HG02981 (cell line): Measurements from ENCODE around the gene GPS1.

Experiments used
- ATAC-seq: cut with Tn5 transposase; IDR thresholded peaks from one replicate; pipeline ENCODE4 v1.9.1; 2021; ENCODE audit warnings: mild to moderate bottlenecking, moderate library complexity; ENCODE audit not compliant: unreplicated experiment

GPS1 gene

GRCh38 chr17:82041144-82041814, 10.4 kb upstream of the GPS1 start:
- no peak for ATAC-seq

GRCh38 chr17:82042649-82043048, 9.0 kb upstream of the GPS1 start:
- ATAC-seq = no peak

- ATAC-seq = no peak
Measured at GRCh38 chr17:82043507-82043906, 8.2 kb upstream of the GPS1 start.

- no peak for ATAC-seq
Measured at GRCh38 chr17:82045936-82046484, 5.7 kb upstream of the GPS1 start.

GRCh38 chr17:82046903-82047302, 4.8 kb upstream of the GPS1 start:
- no peak for ATAC-seq

GRCh38 chr17:82047379-82047778, 4.3 kb upstream of the GPS1 start:
- no peak for ATAC-seq

GRCh38 chr17:82047914-82048570, 3.7 kb upstream of the GPS1 start:
- no peak for ATAC-seq

- no peak for ATAC-seq
Measured at GRCh38 chr17:82048571-82048971, 3.1 kb upstream of the GPS1 start.

GRCh38 chr17:82049106-82049505, 2.6 kb upstream of the GPS1 start:
- no peak for ATAC-seq

GRCh38 chr17:82049521-82049971, 2.2 kb upstream of the GPS1 start:
- no peak for ATAC-seq

GRCh38 chr17:82050152-82050760, 1.4 kb upstream of the GPS1 start:
- no peak for ATAC-seq

- no peak for ATAC-seq
Measured at GRCh38 chr17:82050761-82051641, 697 bp upstream of the GPS1 start.

- ATAC-seq = no peak
Measured at GRCh38 chr17:82052638-82053059, 951 bp downstream of the GPS1 start.

- ATAC-seq = no peak
Measured at GRCh38 chr17:82053130-82053529, 1.4 kb downstream of the GPS1 start.

- ATAC-seq = no peak
Measured at GRCh38 chr17:82053556-82054263, 2.0 kb downstream of the GPS1 start.

- no peak for ATAC-seq
Measured at GRCh38 chr17:82054351-82055022, 2.8 kb downstream of the GPS1 start.

- no peak for ATAC-seq
Measured at GRCh38 chr17:82055023-82055964, 3.6 kb downstream of the GPS1 start.

- ATAC-seq = no peak
Measured at GRCh38 chr17:82055965-82056728, 4.4 kb downstream of the GPS1 start.
